DOHH2 (cell line): ENCODE measurements around the gene BSND.

Source experiments
- CTCF ChIP-seq: fragments of 200-600 bp; sonication (generic); IDR thresholded peaks from one replicate; pipeline ENCODE4 v1.5.1; 2014; ENCODE audit warnings: antibody characterized with exemption, mild to moderate bottlenecking, low read depth, low read length; ENCODE audit not compliant: poor library complexity, severe bottlenecking
- EZH2phosphoT487 ChIP-seq: fragments of 200-600 bp; sonication (generic); IDR thresholded peaks from 2 replicates; pipeline ENCODE4 v1.6.1; 2017; ENCODE audit warnings: borderline replicate concordance, mild to moderate bottlenecking, antibody characterized with exemption, low read length, moderate library complexity, mixed read lengths

GRCh38 chr1:55048453-55049270 lies 49.9 kb downstream of the BSND start:
- TF ChIP-seq CTCF (no peak), EZH2phosphoT487 (no peak)
